IMR-90 (cell line): Measurements from ENCODE around the gene CHST10.

ENCODE experiments used
- BHLHE40 ChIP-seq: fragments of 150-350 bp; IDR thresholded peaks from 2 replicates; pipeline ENCODE4 v1.6.1; 2016; ENCODE audit warnings: mild to moderate bottlenecking, low read depth, low read length
- CTCF ChIP-seq: conservative IDR thresholded peaks from 2 replicates; pipeline ENCODE4 v1.5.1; 2012; ENCODE audit warnings: mild to moderate bottlenecking, low read depth, low read length, improper control_type of control experiment
- NFE2L2 ChIP-seq: fragments of 150-350 bp; IDR thresholded peaks from 2 replicates; pipeline ENCODE4 v1.6.1; 2016; ENCODE audit warnings: low read depth, mild to moderate bottlenecking, low read length
- POLR2A ChIP-seq: IDR thresholded peaks from 2 replicates; pipeline ENCODE4 v1.6.1; 2012; ENCODE audit warnings: mild to moderate bottlenecking, low read depth, low read length
- RFX5 ChIP-seq: IDR thresholded peaks from 2 replicates; pipeline ENCODE4 v1.8.0; 2012; ENCODE audit warnings: low read depth, mild to moderate bottlenecking, low read length, moderate library complexity
- USF2 ChIP-seq: fragments of 150-350 bp; IDR thresholded peaks from 2 replicates; pipeline ENCODE4 v1.6.1; 2017; ENCODE audit warnings: mild to moderate bottlenecking, antibody characterized with exemption, low read length, low read depth

GRCh38 chr2:100397118-100397860 is 20.2 kb downstream of the CHST10 start:
- TF ChIP-seq RFX5 (no peak), CTCF (no peak), POLR2A (no peak), BHLHE40 (no peak), USF2 (no peak), NFE2L2 (no peak)
